ENCODE data around the gene DNPH1.

Gene DNPH1

GRCh38 chr6:43243664-43244321 is 14.5 kb upstream of the DNPH1 start:
- no peak for DNase-seq (ENCODE audit: low spot score)
- no peak for TF ChIP-seq CTCF (IDR thresholded peaks at IDR 0.05; ENCODE audit: extremely low read depth, insufficient read depth, missing control alignments)
- in situ Hi-C loops (cut with MboI; ENCODE audit: low pct_unique_long_range_greater_than_20kb, low sequenced_read_pairs, unreplicated experiment): no loop called here

- DNase-seq (ENCODE audit: low spot score): no peak
- no peak for TF ChIP-seq CTCF (IDR thresholded peaks at IDR 0.05; ENCODE audit: extremely low read depth, insufficient read depth, missing control alignments)
- in situ Hi-C loops (cut with MboI; ENCODE audit: low pct_unique_long_range_greater_than_20kb, low sequenced_read_pairs, unreplicated experiment): no loop called here
These were observed 13.8 kb upstream of the DNPH1 start, which contains the start of gene TTBK1 for GRCh38 chr6:43242908-43243663. Gene TTBK1 (plus strand): TSS chr6:43243481. CDS start chr6:43246661, 3,180 bp downstream.

- in situ Hi-C loops (cut with MboI; ENCODE audit: low pct_unique_long_range_greater_than_20kb, low sequenced_read_pairs, unreplicated experiment): no loop called here
- TF ChIP-seq CTCF (IDR thresholded peaks at IDR 0.05; ENCODE audit: extremely low read depth, insufficient read depth, missing control alignments): no peak
- DNase-seq (ENCODE audit: low spot score): no peak
These were observed 12.2 kb upstream of the DNPH1 start for GRCh38 chr6:43241446-43241845.

GRCh38 chr6:43240950-43241349 is 11.7 kb upstream of the DNPH1 start:
- no peak for DNase-seq (ENCODE audit: low spot score)
- no peak for TF ChIP-seq CTCF (IDR thresholded peaks at IDR 0.05; ENCODE audit: extremely low read depth, insufficient read depth, missing control alignments)
- in situ Hi-C loops (cut with MboI; ENCODE audit: low pct_unique_long_range_greater_than_20kb, low sequenced_read_pairs, unreplicated experiment): no loop called here

- no peak for TF ChIP-seq CTCF (IDR thresholded peaks at IDR 0.05; ENCODE audit: extremely low read depth, insufficient read depth, missing control alignments)
- DNase-seq (ENCODE audit: low spot score): no peak
- in situ Hi-C loops (cut with MboI; ENCODE audit: low pct_unique_long_range_greater_than_20kb, low sequenced_read_pairs, unreplicated experiment): no loop called here
These were observed 9.8 kb upstream of the DNPH1 start for GRCh38 chr6:43239054-43239453.

- no peak for DNase-seq (ENCODE audit: low spot score)
- TF ChIP-seq CTCF (IDR thresholded peaks at IDR 0.05; ENCODE audit: extremely low read depth, insufficient read depth, missing control alignments): no peak
These were observed 6.6 kb upstream of the DNPH1 start for GRCh38 chr6:43235841-43236240.

More at GRCh38 chr6:43235841-43236240, 6.6 kb upstream of the DNPH1 start:
- in situ Hi-C loops (cut with MboI; ENCODE audit: low pct_unique_long_range_greater_than_20kb, low sequenced_read_pairs, unreplicated experiment): no loop called here
